ENCODE results near the gene SNTA1.
"Not testable (repeated sequence)": the region's sequence is repeated elsewhere in the genome, so short reads cannot be mapped to it uniquely, and the experiment has no call there.

The SNTA1 gene

DNA sequence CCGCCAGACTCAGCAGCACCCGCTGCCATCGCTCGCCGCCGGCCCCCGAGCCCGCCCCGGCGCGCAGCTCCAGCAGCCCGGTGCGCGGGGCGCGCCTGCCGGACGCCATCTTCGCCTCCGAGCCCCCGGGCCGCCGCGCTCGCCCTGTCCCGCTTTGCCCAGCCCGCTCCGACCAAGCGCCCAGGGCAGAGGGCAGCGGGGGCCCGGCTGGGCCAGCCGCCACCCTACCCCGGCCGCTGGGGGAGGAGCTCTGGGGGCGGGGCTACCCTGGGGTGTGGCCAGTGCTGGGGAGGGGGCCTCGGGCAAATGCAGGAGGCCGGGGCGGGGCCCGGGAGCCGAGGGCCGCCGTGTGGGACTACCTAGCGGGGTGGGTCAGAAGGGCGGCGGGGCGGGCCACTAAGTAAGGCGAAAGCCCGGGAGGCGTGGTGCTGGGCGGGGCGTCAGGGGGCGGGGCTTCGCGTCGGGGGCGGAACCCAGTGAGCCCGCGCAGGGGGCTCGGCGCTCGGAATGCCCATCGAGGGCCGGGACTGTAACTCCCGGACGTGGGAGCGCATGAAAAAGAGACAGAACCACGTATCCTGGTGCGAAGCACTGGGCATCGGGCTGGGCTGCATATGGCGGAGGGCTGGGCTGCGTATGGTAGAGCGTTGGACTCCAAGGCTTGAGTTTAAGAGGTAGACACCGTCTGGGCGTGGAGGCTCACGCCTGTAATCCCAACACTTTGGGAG, at the start of gene SNTA1:
Gene SNTA1, minus strand, starts transcription at position 252 of the 728 bp plus-strand sequence. Its CDS starts 143 bp downstream, at position 109.
- peak; percentile 82 for DNase-seq

DNA sequence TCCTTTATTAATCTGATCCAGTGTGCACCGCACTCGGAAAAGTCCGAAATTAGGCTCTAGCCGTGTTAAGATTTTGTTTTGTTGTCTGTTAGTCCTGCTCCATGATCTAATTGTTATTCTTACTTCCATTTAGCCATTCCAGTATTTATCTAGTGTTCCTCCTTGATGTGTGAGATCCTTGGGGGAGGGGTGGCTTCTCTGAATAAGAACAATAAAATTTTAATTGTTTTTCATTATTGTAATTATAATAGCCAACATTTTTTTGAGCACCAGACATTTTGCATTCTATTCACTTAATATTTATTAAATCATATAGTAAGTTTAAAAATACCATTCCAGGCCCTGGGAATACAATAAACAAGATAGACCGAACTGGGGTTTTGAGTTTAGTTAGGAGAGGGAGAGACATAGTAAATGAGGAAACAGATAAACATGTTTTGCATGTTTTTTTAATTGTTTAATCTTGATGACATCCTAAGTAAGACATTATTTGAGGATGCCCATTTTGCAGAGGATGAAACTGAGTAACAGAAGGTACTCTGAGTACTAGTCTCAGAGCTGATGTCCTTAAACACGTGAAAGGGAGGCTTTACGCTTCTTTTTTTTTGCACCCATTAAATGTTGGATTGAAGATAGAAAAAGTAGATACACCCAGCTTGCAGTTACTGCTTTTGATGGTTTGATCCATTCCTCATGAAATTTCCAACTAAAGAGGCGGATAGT, 47.5 kb upstream of the SNTA1 start:
- no peak for DNase-seq

DNA sequence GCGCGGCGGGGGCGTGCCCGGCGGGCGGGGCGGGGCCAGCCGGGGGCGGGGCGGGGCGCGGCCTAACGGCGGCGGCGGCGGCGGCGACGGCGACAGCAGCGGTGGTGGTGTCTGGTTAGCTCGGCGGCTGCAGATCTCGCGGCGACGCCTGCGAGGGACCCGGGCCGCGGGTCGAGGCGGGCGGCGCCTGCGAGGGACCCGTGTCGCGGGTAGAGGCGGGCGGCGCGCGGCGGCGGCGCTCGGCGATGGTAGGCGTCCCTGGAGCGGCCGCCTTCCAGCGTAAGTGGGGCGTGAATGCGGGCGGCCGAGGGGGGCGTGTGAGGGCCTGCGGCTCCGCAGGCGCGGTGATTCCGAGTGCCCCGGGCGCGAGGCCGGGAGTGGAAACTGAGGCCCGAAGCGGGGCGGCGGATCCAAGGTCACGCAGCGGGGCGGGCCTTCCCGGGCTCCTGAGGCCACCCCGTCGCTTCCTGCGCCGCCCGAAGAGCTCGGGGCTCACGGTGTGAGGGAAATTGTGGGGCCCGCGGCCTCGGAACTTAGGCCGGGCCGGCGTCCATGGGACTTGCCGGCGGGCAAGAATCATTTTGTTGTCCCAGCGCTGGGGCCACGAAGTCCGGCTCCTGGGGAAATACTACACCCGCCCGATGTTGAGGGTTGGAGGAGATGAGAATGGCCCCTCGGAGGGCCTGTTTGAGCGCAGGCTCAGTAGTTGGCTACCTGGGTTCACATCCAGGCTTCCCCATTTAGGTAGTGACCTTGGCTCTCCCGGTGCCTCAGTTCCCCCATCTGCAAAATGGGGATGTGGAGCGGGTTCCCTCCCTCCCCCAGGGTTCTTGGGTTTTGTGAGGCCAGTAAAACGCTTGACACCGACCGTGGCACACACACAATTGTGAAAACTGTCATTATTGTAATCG, 46.7 kb upstream of the SNTA1 start, which contains the start of gene CBFA2T2:
Gene CBFA2T2, plus strand, starts transcription at position 74 of the 911 bp plus-strand sequence. Its CDS starts 172 bp downstream, at position 246.
- no peak for DNase-seq

DNA sequence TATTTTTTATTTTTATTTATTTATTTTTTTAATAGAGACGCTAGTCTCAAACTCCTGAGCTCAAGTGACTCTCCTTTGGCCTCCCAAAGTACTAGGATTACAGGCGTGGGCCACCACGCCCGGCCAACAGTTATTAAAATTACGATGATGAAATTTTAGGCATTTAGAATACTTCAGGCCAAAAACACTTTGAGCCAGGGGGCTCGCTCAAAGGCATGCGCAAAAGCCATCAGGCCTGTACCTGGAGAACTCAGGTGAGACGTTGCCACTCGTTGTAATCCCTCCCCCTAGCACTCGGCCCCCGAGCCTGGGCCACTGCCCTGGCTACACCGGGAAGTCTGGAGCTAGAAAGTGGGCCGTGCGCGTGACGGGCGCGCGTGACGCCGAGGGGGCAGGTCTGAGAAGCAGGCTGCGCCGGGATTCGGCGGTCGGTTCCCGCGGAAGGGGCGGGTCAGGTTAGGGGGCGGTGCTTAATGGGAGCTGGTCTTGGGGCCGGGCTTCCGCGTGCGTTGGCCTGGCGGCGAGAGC, 46.0 kb upstream of the SNTA1 start:
- peak; percentile 98 for DNase-seq

DNA sequence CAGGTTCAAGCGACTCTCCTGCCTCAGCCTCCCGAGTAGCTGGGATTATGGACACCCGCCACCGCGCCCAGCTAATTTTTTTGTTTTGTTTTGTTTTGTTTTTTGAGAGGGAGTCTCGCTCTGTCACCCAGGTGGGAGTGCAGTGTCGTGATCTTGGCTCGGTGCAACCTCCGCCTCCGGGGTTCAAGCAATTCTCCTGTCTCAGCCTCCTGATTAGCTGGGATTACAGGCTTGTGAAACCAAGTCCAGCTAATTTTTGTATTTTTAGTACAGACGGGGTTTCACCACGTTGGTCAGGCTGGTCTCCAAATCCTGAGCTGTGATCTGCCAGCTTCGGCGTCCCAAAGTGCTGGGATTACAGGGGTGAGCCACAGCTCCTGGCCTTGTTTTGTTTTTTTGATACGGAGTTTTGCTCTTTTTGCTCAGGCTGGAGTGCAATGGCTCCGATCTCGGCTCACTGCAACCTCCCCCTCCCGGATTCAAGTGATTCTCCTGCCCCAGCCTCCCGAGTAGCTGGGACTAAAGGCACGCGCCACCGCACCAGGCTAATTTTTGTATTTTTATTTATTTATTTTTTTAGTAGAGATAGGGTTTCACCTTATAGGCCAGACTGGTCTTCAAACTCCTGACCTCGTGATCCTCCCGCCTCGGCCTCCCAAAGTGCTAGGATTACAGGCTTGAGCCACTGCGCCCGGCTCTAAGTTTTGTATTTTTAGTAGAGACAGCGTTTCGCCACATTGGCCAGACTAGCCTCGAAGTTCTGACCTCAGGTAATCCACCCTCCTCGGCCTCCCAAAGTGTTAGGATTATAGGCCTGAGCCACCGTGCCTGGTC, 45.3 kb upstream of the SNTA1 start:
- not testable (repeated sequence) for DNase-seq

DNA sequence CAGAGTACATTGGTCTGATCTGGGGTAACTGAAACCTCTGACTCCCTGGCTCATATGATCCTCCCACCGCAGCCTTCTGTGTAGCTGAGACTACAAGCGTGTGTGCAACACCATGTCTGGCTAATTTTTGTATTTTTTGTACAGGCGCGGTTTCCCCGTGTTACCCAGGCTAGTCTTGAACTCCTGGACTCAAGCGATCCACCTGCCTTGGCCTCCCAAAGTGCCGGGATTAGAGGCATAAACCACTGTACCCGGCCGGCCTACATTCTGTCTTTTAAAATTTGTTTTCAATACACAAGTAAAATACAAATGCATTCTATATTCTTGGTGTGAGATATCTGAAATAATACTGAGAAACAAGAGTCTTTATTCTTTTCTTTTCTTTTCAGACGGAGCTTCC, 44.6 kb upstream of the SNTA1 start:
- DNase-seq = no peak

DNA sequence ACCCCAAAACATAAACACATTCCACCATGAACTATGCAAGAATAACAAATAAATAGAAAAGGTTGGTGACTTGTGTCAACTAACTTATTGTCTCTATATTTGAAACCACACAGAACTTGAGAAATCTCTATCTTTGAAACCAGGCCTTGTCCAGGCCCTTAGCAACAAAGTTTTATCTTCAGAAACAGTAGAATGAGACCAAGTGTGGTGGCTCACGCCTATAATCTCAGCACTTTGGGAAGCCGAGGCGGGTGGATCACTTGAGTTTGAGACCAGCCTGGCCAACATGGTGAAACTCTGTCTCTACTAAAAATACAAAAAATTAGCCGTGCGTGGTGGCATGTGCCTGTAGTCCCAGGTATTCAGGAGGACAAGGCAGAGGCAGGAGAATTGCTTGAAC, 39.6 kb upstream of the SNTA1 start:
- not testable (repeated sequence) for DNase-seq

DNA sequence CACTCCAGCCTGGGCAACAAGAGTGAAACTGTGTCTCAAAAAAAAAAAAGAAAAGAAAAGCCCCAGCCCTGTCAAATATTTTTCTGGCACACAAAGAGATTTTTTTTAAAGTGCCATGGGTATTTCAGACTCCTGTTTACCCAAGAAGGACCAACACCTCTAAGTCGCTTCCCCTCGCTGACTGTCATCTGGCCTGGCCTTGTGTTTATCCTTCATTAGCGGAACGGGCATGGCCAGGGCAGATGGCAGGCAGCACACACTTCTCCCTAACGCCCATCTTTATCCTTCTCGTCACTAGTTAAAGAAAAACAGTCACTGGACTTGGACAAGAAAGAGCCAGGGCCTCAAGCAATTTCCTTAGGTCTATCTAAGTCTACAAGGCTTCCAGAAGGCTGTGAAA, 39.0 kb upstream of the SNTA1 start:
- no peak for DNase-seq

DNA sequence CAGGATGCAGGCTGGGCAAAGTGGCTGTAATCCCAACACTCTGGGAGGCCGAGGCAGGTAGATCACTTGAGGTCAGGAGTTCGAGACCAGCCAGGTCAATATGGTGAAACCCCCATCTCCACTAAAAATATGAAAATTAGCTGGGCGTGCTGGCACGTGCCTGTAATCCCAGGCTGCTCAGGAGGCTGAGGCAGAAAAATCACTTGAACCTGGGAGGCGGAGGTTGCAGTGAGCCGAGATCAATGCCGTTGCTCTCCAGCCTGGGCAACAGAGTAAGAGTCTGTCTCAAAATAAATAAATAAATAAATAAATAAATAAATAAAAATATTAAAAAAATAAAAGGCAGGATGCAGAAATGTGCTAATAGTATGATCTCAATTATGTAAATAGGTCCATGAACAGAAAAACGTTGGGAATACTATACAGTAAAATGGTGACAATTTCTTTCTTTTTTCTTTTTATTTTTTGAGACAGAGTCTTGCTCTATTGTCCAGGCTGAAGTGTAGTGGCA, 37.9 kb upstream of the SNTA1 start:
- DNase-seq = no peak

DNA sequence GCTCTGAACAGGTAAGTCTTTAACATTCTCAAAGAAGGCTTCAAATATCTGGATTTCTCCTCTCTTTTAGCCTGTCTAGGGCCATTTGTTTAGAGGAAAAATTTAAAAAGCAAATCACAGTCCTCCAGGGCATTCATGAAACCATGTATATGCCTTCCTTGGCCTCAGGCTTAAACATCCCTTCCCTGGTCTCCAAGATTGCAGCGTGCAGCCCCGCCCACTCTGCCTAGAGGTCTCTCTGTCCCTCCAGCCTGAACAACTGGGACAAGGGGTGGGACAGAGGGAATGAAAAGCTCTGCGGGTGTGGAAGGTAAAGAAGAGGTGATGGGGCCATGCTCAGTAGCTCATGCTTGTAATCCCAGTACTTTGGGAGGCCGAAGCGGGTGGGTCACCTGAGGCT, 36.5 kb upstream of the SNTA1 start:
- no peak for DNase-seq

DNA sequence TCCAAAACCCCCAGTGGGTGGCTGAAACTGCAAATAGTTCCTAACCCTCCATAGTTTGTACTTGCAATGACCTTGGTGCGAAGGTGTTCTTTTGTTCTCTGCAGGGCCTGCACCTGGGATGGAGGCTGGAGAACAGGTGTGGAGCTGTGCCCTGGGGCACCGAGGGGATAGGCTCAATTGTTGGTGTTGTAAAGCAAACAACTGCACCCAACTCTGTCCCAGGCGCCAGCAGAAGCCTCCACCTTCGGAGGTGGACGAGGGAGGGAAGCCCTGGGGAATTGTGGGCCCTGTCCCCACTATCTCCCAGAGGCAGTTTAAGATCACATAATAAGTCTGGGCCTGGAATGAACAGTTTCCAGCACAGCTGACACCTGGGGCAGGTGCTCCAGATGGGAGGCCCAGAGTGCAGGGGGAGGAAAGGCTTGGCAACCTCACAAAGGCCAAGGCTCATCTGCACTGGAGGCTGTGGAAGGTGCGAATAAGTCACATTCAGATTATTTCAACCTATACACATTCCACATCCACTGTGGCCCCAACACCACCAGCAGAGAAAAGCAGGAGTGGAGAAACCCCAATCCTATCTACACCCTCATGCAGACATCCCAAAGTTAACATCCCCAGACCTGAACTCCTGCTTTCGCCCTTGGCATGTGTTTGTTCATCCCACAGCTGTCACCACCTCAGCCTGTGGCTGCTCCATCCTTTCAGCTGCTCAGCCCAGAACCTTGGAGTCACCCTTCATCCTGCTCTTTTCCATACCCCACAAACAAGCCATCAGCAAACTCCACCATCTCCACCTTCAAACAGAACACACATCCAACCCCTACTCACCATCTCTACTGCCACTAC, 34.0 kb upstream of the SNTA1 start:
- no peak for DNase-seq

DNA sequence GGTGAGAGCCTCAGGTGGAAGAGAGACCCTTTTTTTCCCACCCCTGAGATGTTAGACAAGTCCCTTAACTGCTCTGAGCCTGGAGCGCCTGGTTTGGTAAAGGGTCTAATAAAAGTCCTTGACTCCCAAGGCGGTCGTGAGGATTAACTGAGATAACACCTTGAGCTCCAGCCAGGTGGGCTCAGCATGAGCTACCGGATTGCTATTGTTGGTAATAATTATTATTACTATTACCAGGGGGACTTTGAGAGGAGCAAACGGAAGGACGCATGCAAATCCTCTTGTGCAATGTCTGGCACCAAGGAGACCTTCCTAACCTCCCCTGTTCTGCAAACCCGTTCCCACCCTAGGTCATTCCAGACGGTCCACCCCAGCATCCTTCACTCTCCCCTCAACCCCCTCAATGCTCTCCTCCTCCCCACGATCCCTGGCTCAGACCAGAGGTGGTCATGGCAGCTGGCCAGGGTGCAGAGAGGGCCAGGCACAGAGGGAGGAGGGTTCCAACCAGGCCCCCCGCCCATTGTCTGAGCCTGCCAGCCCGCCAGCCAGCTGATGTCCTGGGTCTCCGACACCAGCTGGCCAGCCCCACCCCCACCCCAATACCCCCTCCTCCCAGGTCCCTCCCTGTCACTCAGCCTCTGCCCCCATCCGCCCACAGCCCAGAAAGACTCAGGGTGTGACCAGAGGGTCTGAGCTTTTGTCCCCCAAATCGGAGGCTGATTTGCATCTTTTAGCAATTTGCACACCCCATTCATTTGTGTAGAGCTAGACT, 32.0 kb upstream of the SNTA1 start:
- no peak for DNase-seq

DNA sequence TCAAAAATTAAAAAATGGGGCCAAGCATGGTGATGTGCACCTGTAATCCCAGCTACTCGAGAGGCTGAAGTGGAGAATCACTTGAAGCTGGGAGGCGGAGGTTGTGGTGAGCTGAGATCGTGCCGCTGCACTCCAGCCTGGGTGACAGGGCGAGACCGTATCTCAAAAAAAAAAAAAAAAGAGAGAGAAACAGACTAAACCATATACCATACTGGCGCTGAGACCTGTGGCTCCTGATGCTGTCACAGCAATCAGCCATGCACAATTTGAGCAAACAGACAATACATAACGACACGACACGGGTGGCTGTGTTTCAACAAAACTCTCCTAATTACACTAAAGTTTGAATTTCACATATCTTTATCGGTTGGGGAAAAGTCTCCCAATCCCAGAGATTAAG, 31.4 kb upstream of the SNTA1 start:
- DNase-seq = no peak

DNA sequence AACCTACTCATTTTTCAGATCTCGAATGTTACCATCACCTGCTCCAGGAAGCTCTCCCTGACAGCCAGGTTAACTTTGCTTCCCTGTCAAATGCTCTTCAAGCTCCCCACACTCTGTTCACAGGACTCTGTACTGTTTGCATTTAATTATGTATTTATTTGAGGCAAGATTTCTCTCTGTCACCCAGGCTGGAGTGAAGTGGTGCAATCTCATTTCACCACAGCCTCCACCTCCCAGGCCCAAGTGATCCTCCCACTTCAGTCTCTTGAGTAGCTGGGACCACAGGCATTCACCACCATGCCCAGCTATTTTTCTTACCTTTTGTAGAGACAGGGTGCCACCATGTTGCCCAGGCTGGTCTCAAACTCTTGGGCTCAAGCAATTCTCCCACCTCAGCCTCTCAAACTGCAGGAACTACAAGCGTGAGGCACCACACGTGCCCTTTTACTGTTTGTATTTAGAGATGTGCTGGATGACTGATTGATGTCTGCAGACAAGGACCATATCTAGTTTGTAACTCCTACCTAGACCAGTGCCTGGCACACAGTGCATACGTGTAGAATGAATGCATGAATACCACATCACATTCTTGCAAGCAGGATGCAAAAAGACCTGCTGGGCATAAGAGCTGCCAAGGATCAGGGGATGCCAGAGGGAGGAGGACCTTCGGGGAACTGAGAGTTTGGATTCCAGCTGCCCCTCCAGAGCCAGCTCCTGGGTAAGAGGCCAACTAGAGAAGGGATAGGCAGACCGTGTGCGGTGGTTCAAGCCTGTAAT, 30.7 kb upstream of the SNTA1 start:
- no peak for DNase-seq

DNA sequence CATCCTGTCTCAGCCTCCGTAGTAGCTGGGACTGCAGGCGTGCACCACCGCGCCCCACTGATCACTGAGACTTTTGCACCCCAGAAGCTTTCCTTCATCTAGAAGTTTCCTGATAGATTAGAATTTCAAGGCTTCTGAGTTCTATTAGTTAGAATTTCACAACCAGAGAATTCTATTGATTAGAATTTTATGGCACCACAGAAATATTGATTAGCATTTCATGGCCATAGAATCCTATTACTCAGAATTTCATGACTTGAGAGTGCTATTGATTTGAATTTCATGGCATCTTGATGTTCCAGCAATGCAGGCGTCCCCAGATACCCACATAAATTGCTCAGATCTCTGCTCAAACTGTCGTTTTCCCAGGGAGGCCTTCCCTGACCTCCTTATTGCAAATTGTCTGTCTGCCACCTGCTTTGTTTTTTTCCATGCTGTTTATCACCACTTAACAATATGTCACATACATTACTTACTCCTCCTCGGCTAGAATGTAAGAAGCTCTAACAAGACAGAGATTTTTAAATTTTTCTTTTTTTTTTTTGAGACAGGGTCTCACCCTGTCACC, 29.4 kb upstream of the SNTA1 start:
- DNase-seq = no peak

DNA sequence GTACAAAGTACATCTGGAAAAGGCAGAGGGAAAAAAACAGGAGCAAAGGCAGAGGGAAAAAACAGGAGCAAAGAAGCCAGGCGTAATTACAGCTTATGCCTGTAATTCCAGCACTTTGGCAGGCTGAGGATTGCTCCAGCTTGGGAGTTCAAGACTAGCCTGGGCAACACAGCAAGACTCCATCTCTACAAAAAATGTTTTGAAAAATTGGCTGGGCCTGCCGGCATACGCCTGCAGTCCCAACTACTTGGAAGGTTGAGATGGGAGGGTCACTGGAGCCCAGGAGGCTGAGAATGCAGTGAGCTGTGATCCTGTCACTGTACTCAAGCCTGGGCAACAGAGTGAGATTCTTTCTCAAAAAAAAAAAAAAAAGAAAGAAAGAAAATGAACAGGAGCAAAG, 27.3 kb upstream of the SNTA1 start:
- no peak for DNase-seq

DNA sequence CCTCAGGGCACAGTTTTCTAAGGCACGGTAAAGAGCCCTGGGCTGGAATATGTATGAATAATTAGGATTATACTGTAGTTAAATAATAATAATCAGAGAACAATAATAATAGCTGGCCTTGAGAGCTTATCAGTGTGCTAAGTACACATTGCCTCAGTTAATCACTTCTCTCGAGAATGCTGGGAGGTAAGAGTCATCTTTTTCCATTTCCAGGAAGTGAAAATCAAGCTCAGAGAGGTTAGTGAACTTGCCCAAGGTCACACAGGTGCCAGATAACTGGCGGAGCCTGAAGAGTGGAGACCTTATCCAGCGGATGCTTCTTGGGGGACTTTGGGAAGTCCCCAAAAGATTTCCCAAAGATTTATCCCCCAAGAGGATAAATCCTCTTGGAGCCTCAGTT, 26.9 kb upstream of the SNTA1 start:
- no peak for DNase-seq

DNA sequence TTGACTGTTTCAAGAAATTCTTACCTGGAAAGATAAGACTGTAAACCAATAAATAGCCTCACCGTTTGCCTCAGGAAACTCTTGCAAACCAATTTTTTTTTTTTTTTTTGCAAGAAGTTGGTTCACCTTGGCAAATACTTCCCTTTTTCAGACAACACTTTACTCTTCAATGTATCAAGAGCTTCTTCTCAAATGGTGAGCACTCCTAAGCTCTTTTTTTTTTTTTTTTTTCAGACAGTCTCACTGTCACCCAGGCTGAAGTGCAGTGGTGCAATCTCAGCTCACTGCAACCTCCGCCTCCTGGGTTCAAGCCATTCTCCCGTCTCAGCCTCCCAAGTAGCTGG, 22.7 kb upstream of the SNTA1 start:
- no peak for DNase-seq
